OCI-LY3 (cell line): ENCODE measurements around the gene GPHN.

Source experiments
- H2AFZ ChIP-seq: fragments of 200-600, 300-600 bp; shearing (Covaris generic); 2 replicates; pipeline ENCODE4 v1.6.0; 2014; ENCODE audit warnings: antibody characterized with exemption, low read depth, low read length
- H3K27ac ChIP-seq: fragments of 200-600, 300-600 bp; sonication (generic); 2 replicates; pipeline ENCODE4 v1.5.1; 2014; ENCODE audit warnings: mild to moderate bottlenecking, low read length, moderate library complexity, mixed read lengths
- H3K27me3 ChIP-seq: fragments of 200-600, 300-600 bp; sonication (generic); 2 replicates; pipeline ENCODE4 v1.6.1; 2014; ENCODE audit warnings: low read depth, low read length, mixed read lengths
- H3K36me3 ChIP-seq: fragments of 200-600, 300-600 bp; sonication (generic); replicated peaks from 2 replicates; pipeline ENCODE3; 2014; ENCODE audit warnings: low read depth, low read length, mixed read lengths
- H3K4me1 ChIP-seq: fragments of 300-600, 200-600 bp; sonication (generic); 2 replicates; pipeline ENCODE4 v1.6.1; 2014; ENCODE audit warnings: low read length, mixed read lengths
- H3K4me2 ChIP-seq: fragments of 200-600, 300-600 bp; sonication (generic); 2 replicates; pipeline ENCODE4 v1.6.1; 2014; ENCODE audit warnings: low read length, mixed read lengths
- H3K4me3 ChIP-seq: fragments of 300-600, 200-600 bp; sonication (generic); 2 replicates; pipeline ENCODE4 v1.5.1; 2014; ENCODE audit warnings: antibody characterized with exemption, mild to moderate bottlenecking, low read length, moderate library complexity
- H3K79me2 ChIP-seq: fragments of 300-600, 200-600 bp; shearing (Covaris generic); 2 replicates; pipeline ENCODE4 v1.6.1; 2014; ENCODE audit warnings: mild to moderate bottlenecking, low read length, mixed read lengths
- H3K9ac ChIP-seq: fragments of 300-600, 200-600 bp; shearing (Covaris generic); 2 replicates; pipeline ENCODE4 v1.6.0; 2014; ENCODE audit warnings: mild to moderate bottlenecking, low read length, moderate library complexity
- H3K9me3 ChIP-seq: fragments of 200-600, 300-600 bp; shearing (Covaris generic); 2 replicates; pipeline ENCODE4 v1.6.1; 2014; ENCODE audit warnings: low read length, mixed read lengths; ENCODE audit not compliant: insufficient read depth
- H4K20me1 ChIP-seq: fragments of 200-600, 300-600 bp; sonication (generic); 2 replicates; pipeline ENCODE4 v1.6.1; 2016; ENCODE audit warnings: low read length, mixed read lengths; ENCODE audit not compliant: insufficient read depth
- EZH2phosphoT487 ChIP-seq: fragments of 200-600 bp; shearing (Covaris generic); IDR thresholded peaks from 2 replicates; pipeline ENCODE4 v1.6.1; 2018; ENCODE audit warnings: antibody characterized with exemption, mixed run types, low read depth
- TF ChIP-seq, protein P1 (sequence below): fragments of 200-600, 300-600 bp; sonication (generic); IDR thresholded peaks from 2 replicates; pipeline ENCODE4 v1.5.1; 2014; ENCODE audit warnings: antibody characterized with exemption, low read length, low read depth

GPHN gene

GRCh38 chr14:66603945-66604344 lies 96.0 kb downstream of the GPHN start:
- TF ChIP-seq EZH2phosphoT487 = no peak
- TF ChIP-seq, protein P1, sequence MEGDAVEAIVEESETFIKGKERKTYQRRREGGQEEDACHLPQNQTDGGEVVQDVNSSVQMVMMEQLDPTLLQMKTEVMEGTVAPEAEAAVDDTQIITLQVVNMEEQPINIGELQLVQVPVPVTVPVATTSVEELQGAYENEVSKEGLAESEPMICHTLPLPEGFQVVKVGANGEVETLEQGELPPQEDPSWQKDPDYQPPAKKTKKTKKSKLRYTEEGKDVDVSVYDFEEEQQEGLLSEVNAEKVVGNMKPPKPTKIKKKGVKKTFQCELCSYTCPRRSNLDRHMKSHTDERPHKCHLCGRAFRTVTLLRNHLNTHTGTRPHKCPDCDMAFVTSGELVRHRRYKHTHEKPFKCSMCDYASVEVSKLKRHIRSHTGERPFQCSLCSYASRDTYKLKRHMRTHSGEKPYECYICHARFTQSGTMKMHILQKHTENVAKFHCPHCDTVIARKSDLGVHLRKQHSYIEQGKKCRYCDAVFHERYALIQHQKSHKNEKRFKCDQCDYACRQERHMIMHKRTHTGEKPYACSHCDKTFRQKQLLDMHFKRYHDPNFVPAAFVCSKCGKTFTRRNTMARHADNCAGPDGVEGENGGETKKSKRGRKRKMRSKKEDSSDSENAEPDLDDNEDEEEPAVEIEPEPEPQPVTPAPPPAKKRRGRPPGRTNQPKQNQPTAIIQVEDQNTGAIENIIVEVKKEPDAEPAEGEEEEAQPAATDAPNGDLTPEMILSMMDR = no peak
- H3K27me3 ChIP-seq = no peaks in the 10 kb centered on the region
- peaks cover 9% of the 10 kb centered on the region; the same call in 1 of the 2 replicates for H4K20me1 ChIP-seq
- H3K9ac ChIP-seq = no peak overlapping the region
- H3K9me3 ChIP-seq = no peaks in the 10 kb centered on the region
- no peak overlapping the region for H2AFZ ChIP-seq
- peaks cover 55% of the 10 kb centered on the region for H3K79me2 ChIP-seq
- H3K36me3 ChIP-seq = no peaks in the 10 kb centered on the region
- H3K4me3 ChIP-seq = no peak overlapping the region
- no peak overlapping the region for H3K4me2 ChIP-seq
- no peak overlapping the region for H3K27ac ChIP-seq
- H3K4me1 ChIP-seq = peaks cover 11% of the 10 kb centered on the region

- Histone ChIP-seq H3K27me3 (no peaks in the 10 kb centered on the region), H3K79me2 (peaks cover 65% of the 10 kb centered on the region)
These were observed 98.9 kb downstream of the GPHN start for GRCh38 chr14:66606826-66607225.

DNA sequence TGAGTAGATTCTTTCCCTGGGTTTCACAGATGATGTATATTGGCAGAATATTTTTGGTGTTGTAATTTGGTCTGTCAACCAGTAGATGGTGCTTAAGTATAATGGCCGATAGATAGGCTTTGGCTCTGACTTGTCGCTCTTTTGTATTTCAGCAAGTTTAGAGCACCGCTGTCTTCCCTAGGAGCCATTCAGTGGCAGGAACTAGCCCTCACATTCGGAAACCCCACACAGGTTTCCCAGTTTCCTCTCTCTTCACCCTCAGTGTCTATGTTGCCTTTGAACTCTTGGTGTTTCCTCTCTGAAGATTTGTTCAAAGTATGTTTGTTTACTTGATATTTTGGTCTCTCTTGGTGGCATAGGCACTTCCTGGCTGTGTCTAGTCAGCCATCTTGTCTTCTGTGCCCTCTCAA lies 102.2 kb downstream of the GPHN start:
- Histone ChIP-seq H3K9ac (peak overlapping the region; percentile 50), H3K36me3 (no peaks in the 10 kb centered on the region), H4K20me1 (peaks cover 3% of the 10 kb centered on the region; the same call in 1 of the 2 replicates), H3K4me2 (peak overlapping the region; percentile 67), H3K9me3 (no peaks in the 10 kb centered on the region), H3K27me3 (no peaks in the 10 kb centered on the region), H3K4me1 (peaks cover 13% of the 10 kb centered on the region), H3K79me2 (peaks cover 74% of the 10 kb centered on the region), H3K4me3 (peak overlapping the region; percentile 67), H2AFZ (peak overlapping the region; percentile 77), H3K27ac (peak overlapping the region; percentile 38)
- no peak for TF ChIP-seq EZH2phosphoT487
- TF ChIP-seq, protein P1 = peak; percentile 75

More at GRCh38 chr14:66606826-66607225, 98.9 kb downstream of the GPHN start:
- no peaks in the 10 kb centered on the region for H3K9me3 ChIP-seq
- H3K4me1 ChIP-seq = peaks cover 21% of the 10 kb centered on the region
- H4K20me1 ChIP-seq = peaks cover 7% of the 10 kb centered on the region; the same call in 1 of the 2 replicates
- no peak overlapping the region for H3K4me3 ChIP-seq
- TF ChIP-seq, protein P1 = no peak
- no peak for TF ChIP-seq EZH2phosphoT487
- no peaks in the 10 kb centered on the region for H3K36me3 ChIP-seq
- no peak overlapping the region for H3K4me2 ChIP-seq
- H3K9ac ChIP-seq = no peak overlapping the region
- H2AFZ ChIP-seq = no peak overlapping the region
- H3K27ac ChIP-seq = no peak overlapping the region

GRCh38 chr14:66613344-66613743 lies 105.4 kb downstream of the GPHN start:
- Histone ChIP-seq H3K27ac (no peak overlapping the region), H3K36me3 (peaks cover 2% of the 10 kb centered on the region), H3K9me3 (no peaks in the 10 kb centered on the region), H3K4me3 (no peak overlapping the region), H4K20me1 (peaks cover 3% of the 10 kb centered on the region; the same call in 1 of the 2 replicates), H3K27me3 (no peaks in the 10 kb centered on the region), H2AFZ (no peak overlapping the region), H3K4me1 (peaks cover 13% of the 10 kb centered on the region), H3K79me2 (peaks cover 76% of the 10 kb centered on the region), H3K4me2 (no peak overlapping the region), H3K9ac (no peak overlapping the region)
- TF ChIP-seq EZH2phosphoT487 = no peak
- TF ChIP-seq, protein P1 = no peak
